Chondrocyte (in vitro differentiated cells): ENCODE data around the gene DDX17. TPM values are rescaled to one million over a fixed set of nuclear protein-coding genes. Genes with fewer than 3 reads are reported as not detected.

ENCODE experiments used
- DNase-seq: peaks from one replicate; pipeline ENCODE4 v3.0.0; 2021; ENCODE audit warnings: mixed read lengths, low spot score
- H3K27ac Mint-ChIP-seq: one replicate; pipeline ENCODE4 v1.8.0; 2021; ENCODE audit warnings: mild to moderate bottlenecking, moderate library complexity, mixed read lengths; ENCODE audit not compliant: unreplicated experiment
- H3K27me3 Mint-ChIP-seq: 2 replicates; pipeline ENCODE4 v1.8.0; 2021; ENCODE audit warnings: low read depth, mixed read lengths
- H3K36me3 Mint-ChIP-seq: 2 replicates; pipeline ENCODE4 v1.8.0; 2021; ENCODE audit warnings: low read depth, mixed read lengths
- H3K4me1 Mint-ChIP-seq: 2 replicates; pipeline ENCODE4 v1.8.0; 2021; ENCODE audit warnings: low read depth, mild to moderate bottlenecking, mixed read lengths
- H3K4me3 Mint-ChIP-seq: one replicate; pipeline ENCODE4 v1.8.0; 2021; ENCODE audit warnings: mild to moderate bottlenecking, moderate library complexity, mixed read lengths; ENCODE audit not compliant: unreplicated experiment
- H3K9me3 Mint-ChIP-seq: 2 replicates; pipeline ENCODE4 v1.8.0; 2021; ENCODE audit warnings: low read depth, mixed read lengths
- total RNA-seq: library from RNA; stranded (reverse); gene quantifications from 3 replicates; pipeline ENCODE4 v1.2.1, GENCODE V29; 2021
- TF ChIP-seq, protein P1 (sequence below): fragments of 200-600 bp; sonication (generic); IDR thresholded peaks from 2 replicates; pipeline ENCODE4 v1.5.0; 2021; ENCODE audit warnings: antibody characterized with exemption, mild to moderate bottlenecking, moderate library complexity

DDX17 gene
- total RNA-seq, 1 donor from 2014 or later = 321 TPM

- Mint-ChIP-seq H3K36me3 (no peaks in the 10 kb centered on the region), H3K9me3 (no peaks in the 10 kb centered on the region), H3K4me1 (peaks cover 7% of the 10 kb centered on the region), H3K27me3 (peaks cover 39% of the 10 kb centered on the region), H3K27ac (no peak within 1 kb of the TSS), H3K4me3 (peak within 1 kb of the TSS; percentile 60)
- no peak for DNase-seq
- TF ChIP-seq, protein P1, sequence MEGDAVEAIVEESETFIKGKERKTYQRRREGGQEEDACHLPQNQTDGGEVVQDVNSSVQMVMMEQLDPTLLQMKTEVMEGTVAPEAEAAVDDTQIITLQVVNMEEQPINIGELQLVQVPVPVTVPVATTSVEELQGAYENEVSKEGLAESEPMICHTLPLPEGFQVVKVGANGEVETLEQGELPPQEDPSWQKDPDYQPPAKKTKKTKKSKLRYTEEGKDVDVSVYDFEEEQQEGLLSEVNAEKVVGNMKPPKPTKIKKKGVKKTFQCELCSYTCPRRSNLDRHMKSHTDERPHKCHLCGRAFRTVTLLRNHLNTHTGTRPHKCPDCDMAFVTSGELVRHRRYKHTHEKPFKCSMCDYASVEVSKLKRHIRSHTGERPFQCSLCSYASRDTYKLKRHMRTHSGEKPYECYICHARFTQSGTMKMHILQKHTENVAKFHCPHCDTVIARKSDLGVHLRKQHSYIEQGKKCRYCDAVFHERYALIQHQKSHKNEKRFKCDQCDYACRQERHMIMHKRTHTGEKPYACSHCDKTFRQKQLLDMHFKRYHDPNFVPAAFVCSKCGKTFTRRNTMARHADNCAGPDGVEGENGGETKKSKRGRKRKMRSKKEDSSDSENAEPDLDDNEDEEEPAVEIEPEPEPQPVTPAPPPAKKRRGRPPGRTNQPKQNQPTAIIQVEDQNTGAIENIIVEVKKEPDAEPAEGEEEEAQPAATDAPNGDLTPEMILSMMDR = no peak
Measured at GRCh38 chr22:38455076-38455529, 51.0 kb downstream of the DDX17 start, which contains the start of gene KCNJ4. Gene KCNJ4, minus strand, starts transcription at chr22:38455199. Its CDS starts 27,067 bp downstream, at chr22:38428132.

GRCh38 chr22:38454353-38455075, 51.6 kb downstream of the DDX17 start:
- no peaks in the 10 kb centered on the region for H3K9me3 Mint-ChIP-seq
- H3K27ac Mint-ChIP-seq = no peak overlapping the region
- peak overlapping the region; percentile 60 for H3K4me3 Mint-ChIP-seq
- TF ChIP-seq, protein P1 = peak; percentile 13
- peaks cover 7% of the 10 kb centered on the region for H3K4me1 Mint-ChIP-seq
- peaks cover 39% of the 10 kb centered on the region for H3K27me3 Mint-ChIP-seq
- H3K36me3 Mint-ChIP-seq = no peaks in the 10 kb centered on the region
- DNase-seq = no peak

DNA sequence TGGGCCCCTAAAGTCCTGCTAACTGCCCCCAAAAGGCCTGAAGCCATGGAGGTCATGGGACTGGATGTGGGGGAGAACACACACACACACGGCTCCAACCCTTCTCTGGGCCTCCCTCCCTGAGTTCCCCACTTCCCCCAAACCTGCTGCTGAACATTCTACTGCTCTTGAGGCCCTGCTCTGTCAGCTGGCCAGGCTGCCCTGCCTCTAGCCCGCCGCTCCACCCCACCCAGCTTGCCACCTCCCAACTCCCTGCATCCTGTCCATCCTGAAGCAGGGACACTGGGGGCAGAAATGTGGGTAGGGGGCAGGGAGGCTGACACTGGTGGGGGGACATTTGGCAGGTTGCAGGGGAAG, 52.1 kb downstream of the DDX17 start:
- Mint-ChIP-seq H3K36me3 (no peaks in the 10 kb centered on the region), H3K4me1 (peaks cover 7% of the 10 kb centered on the region), H3K9me3 (no peaks in the 10 kb centered on the region), H3K27ac (no peak overlapping the region), H3K27me3 (peaks cover 34% of the 10 kb centered on the region), H3K4me3 (peak overlapping the region; percentile 60)
- DNase-seq = no peak
- TF ChIP-seq, protein P1 = no peak

DNA sequence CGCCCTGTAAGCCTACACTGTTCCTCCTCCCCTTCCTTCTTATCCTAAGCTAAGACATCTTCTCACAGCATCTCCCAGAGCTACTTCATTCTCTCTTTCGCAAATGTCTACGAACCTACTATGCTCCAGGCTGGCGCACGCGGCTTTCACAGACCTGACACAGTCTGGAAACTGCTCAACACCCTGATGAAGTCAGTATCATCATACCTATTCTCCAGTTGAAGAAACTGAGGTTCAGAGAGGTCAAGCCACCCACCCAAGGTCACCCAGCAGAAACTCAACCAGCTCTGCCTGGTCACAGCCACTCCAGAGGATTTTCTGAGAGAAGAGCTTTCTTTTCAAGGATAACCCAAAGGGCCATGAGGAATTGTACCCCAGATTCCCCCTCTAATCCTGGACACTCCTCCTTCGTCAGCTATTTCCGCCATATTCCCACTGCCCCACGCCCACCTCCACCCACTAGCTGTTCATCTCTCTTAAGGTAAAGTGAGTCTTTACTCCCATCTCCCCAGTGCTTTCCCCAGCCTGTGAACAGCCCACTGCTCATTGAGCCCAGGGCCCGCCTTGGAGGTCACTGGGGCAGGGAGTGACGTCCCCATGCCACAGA, 52.9 kb downstream of the DDX17 start:
- Mint-ChIP-seq H3K4me3 (no peak overlapping the region), H3K36me3 (no peaks in the 10 kb centered on the region), H3K27ac (no peak overlapping the region), H3K27me3 (peaks cover 34% of the 10 kb centered on the region), H3K9me3 (no peaks in the 10 kb centered on the region), H3K4me1 (peaks cover 7% of the 10 kb centered on the region)
- no peak for DNase-seq
- TF ChIP-seq, protein P1 = no peak

GRCh38 chr22:38452373-38453065, 53.6 kb downstream of the DDX17 start:
- H3K4me3 Mint-ChIP-seq = no peak overlapping the region
- no peaks in the 10 kb centered on the region for H3K9me3 Mint-ChIP-seq
- no peak for DNase-seq
- TF ChIP-seq, protein P1 = no peak
- H3K27ac Mint-ChIP-seq = no peak overlapping the region
- peaks cover 7% of the 10 kb centered on the region for H3K4me1 Mint-ChIP-seq
- H3K27me3 Mint-ChIP-seq = peaks cover 33% of the 10 kb centered on the region
- no peaks in the 10 kb centered on the region for H3K36me3 Mint-ChIP-seq
